Progenitor cell of endocrine pancreas (in vitro differentiated cells): ENCODE measurements around the gene MYH9. TPM values are rescaled to one million over a fixed set of nuclear protein-coding genes. Genes with fewer than 3 reads are reported as not detected.

ENCODE experiments used
- DNase-seq: peaks from one replicate; pipeline ENCODE4 v3.0.0; 2021; ENCODE audit warnings: low spot score; ENCODE audit not compliant: unreplicated experiment
- H3K27ac Mint-ChIP-seq: 2 replicates; pipeline ENCODE4 v1.8.0; 2021; ENCODE audit warnings: mild to moderate bottlenecking, moderate library complexity, mixed read lengths
- H3K27me3 Mint-ChIP-seq: 2 replicates; pipeline ENCODE4 v1.8.0; 2021; ENCODE audit warnings: mixed read lengths
- H3K36me3 Mint-ChIP-seq: 2 replicates; pipeline ENCODE4 v1.8.0; 2022; ENCODE audit warnings: mixed read lengths; ENCODE audit not compliant: insufficient read depth
- H3K4me1 Mint-ChIP-seq: 2 replicates; pipeline ENCODE4 v1.8.0; 2021; ENCODE audit warnings: low read depth, mixed read lengths
- H3K4me3 Mint-ChIP-seq: 2 replicates; pipeline ENCODE4 v1.8.0; 2021; ENCODE audit warnings: low read depth, mild to moderate bottlenecking, moderate library complexity, mixed read lengths
- H3K9me3 Mint-ChIP-seq: 2 replicates; pipeline ENCODE4 v1.8.0; 2021; ENCODE audit warnings: low read depth, mixed read lengths
- total RNA-seq: library from RNA; stranded (reverse); gene quantifications from 2 replicates; pipeline ENCODE4 v1.2.1, GENCODE V29; 2021
- TF ChIP-seq, protein P1 (sequence below): fragments of 200-600 bp; sonication (generic); IDR thresholded peaks from one replicate; pipeline ENCODE4 v1.5.0; 2021; ENCODE audit warnings: antibody characterized with exemption, mild to moderate bottlenecking; ENCODE audit not compliant: unreplicated experiment

MYH9 gene
- total RNA-seq, 1 donor from 2014 or later: 299 TPM

DNA sequence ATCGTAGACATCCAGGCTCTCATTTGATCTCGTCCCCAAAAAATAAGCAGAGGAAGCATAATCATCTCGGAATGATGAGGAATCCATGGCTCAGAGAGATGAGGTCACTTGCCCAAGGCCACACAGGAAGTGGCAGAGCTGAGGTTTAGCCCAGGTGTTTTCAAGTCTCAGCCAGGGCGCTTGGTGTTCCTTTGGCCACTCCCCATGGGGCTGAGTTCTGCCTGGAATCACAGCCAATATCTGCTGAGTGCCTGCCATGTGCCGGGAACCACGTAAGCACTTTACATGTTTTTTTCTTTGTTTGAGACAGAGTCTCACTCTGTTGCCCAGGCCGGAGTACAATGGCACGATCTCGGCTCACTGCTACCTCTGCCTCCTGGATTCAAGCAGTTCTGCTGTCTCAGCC is 29.5 kb upstream of the MYH9 start:
- Mint-ChIP-seq H3K9me3 (no peaks in the 10 kb centered on the region), H3K4me1 (peaks cover 9% of the 10 kb centered on the region), H3K36me3 (no peaks in the 10 kb centered on the region), H3K4me3 (no peak overlapping the region), H3K27ac (no peak overlapping the region), H3K27me3 (no peaks in the 10 kb centered on the region)
- TF ChIP-seq, protein P1, sequence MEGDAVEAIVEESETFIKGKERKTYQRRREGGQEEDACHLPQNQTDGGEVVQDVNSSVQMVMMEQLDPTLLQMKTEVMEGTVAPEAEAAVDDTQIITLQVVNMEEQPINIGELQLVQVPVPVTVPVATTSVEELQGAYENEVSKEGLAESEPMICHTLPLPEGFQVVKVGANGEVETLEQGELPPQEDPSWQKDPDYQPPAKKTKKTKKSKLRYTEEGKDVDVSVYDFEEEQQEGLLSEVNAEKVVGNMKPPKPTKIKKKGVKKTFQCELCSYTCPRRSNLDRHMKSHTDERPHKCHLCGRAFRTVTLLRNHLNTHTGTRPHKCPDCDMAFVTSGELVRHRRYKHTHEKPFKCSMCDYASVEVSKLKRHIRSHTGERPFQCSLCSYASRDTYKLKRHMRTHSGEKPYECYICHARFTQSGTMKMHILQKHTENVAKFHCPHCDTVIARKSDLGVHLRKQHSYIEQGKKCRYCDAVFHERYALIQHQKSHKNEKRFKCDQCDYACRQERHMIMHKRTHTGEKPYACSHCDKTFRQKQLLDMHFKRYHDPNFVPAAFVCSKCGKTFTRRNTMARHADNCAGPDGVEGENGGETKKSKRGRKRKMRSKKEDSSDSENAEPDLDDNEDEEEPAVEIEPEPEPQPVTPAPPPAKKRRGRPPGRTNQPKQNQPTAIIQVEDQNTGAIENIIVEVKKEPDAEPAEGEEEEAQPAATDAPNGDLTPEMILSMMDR: no peak
- no peak for DNase-seq

DNA sequence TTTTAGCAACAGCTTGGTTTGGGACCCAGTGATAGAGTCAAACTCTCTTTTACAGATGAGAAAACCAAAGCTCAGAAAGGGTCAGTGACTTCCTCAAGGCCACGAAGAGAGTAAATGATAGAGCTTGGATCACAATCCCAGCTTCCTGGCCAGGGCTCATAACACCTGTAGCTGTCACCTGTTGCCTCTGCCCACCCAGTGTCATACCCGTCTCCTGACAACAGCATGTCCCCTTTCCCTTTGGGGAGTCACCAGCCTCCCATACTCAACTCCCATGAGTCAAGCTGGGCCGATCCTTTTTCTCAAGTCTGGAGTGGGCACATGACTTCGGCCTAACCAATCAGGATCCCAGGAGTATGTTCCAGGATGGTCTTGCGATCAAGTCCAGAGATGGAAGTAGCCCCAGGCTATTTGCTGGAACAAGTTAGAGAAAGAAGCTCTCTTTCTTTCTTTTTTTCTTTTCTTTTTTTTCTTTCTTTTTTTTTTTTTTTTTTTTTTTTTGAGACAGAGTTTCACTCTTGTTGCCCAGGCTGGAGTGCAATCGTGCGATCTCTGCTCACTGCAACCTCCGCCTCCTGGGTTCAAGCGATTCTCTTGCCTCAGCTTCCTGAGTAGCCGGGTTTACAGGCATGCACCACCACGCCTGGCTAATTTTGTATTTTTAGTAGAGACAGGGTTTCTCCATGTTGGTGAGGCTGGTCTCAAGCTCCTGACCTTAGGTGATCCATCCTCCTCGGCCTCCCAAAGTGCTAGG is 27.8 kb upstream of the MYH9 start:
- H3K36me3 Mint-ChIP-seq: no peaks in the 10 kb centered on the region
- peaks cover 11% of the 10 kb centered on the region for H3K4me1 Mint-ChIP-seq
- H3K27ac Mint-ChIP-seq: peak overlapping the region; percentile 52
- no peak for DNase-seq
- TF ChIP-seq, protein P1: no peak
- H3K27me3 Mint-ChIP-seq: no peaks in the 10 kb centered on the region
- H3K4me3 Mint-ChIP-seq: no peak overlapping the region
- H3K9me3 Mint-ChIP-seq: no peaks in the 10 kb centered on the region

DNA sequence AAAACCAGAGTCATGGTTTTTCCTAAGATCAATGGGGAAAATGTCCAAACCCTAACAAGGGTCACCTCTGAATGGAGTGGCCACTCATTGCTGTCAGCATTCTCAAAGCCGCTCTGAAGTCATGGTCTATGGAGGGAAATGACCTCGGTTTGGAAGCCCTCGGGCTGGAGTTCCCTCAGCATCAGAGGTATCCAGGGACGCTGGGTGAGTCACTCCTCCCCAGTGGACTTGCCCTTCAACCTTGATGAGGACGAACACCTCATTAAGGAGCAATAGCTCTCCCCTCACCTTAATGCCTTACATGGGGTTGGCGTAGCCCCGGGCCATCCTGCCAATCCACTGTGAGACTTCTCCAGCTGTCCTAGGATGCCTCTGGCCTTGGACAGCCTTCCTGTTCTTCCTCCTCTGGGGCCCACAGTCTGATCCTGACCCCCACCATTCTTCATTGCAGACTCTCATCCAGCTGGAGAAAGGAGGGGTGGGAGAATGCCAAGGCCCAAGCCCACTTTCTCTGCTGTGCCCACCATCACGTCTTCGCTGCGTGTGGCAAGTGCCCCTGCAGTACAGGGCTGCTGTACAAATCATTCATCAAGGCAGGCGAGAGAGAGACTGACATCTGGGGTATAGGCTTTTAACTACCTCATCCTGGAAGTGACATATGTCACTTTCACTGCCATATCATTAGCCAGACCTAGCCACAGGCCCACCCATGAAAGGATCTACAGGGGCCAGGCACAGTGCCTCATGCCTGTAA is 25.4 kb upstream of the MYH9 start:
- H3K4me3 Mint-ChIP-seq: no peak overlapping the region
- no peaks in the 10 kb centered on the region for H3K27me3 Mint-ChIP-seq
- no peak for DNase-seq

DNA sequence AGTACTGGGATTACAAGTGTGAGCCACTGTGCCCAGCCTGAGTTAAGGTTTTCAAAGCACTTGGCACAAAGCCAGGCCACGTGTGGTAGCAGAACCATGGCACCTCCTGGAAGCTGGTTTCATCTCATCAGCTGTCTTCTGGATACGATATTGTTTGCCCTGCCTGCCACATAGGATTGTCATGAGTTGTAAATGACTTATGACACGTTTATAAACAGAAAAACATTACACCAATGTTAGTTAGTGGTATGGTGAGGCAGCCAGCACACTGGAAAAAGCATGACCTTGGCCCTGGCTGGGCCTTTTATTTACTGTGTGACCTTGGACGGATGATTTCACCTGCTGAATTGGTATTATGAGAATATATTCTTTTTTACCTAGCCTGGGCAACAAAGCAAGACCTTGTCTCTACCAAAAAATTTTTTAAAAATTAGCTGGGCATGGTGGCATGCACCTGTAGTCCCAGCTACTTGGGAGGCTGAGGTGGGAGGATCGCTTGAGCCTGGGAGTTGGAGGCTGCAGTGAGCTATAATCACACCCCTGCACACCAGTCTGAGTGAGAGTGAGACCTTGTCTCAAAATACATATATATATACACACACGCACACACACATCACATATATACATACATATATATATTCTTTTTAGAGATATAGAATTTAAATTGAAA is 24.0 kb upstream of the MYH9 start:
- no peaks in the 10 kb centered on the region for H3K9me3 Mint-ChIP-seq
- H3K36me3 Mint-ChIP-seq: no peaks in the 10 kb centered on the region
- H3K27me3 Mint-ChIP-seq: no peaks in the 10 kb centered on the region
- peaks cover 10% of the 10 kb centered on the region for H3K4me1 Mint-ChIP-seq
- H3K27ac Mint-ChIP-seq: peak overlapping the region; percentile 62
- no peak overlapping the region for H3K4me3 Mint-ChIP-seq
- DNase-seq: no peak
- TF ChIP-seq, protein P1: no peak

More for the DNA sequence above, 25.4 kb upstream of the MYH9 start:
- TF ChIP-seq, protein P1: no peak
- Mint-ChIP-seq H3K9me3 (no peaks in the 10 kb centered on the region), H3K4me1 (peaks cover 10% of the 10 kb centered on the region), H3K27ac (peak overlapping the region; percentile 69), H3K36me3 (no peaks in the 10 kb centered on the region)
